Smooth muscle cell of the coronary artery (primary cell): Measurements from ENCODE around the gene CCL27. TPM values are rescaled to one million over a fixed set of nuclear protein-coding genes. Genes with fewer than 3 reads are reported as not detected.

Experiments
- total RNA-seq: library from RNA; depleted of rRNA; stranded (reverse); fragments of >200 nt; gene quantifications from 2 replicates; pipeline ENCODE4 v1.2.3, GENCODE V29; 2014; ENCODE audit warnings: low replicate concordance

The CCL27 gene
- total RNA-seq: 0.47 TPM in 1 of 2 replicates, not detected in the other

GRCh38 chr9:34662526-34663302 is at the start of gene CCL27:
Gene CCL27, minus strand, starts transcription at chr9:34662657. Its CDS starts 24 bp downstream, at chr9:34662633.

GRCh38 chr9:34710023-34710422 is 47.6 kb upstream of the CCL27 start, which contains the start of gene CCL21:
Gene CCL21, minus strand, starts transcription at chr9:34710136. Its CDS starts 70 bp downstream, at chr9:34710066.

GRCh38 chr9:34690983-34691935 is 28.8 kb upstream of the CCL27 start, which contains the start of gene CCL19:
Gene CCL19, minus strand, starts transcription at chr9:34691276. Its CDS starts 137 bp downstream, at chr9:34691139.

GRCh38 chr9:34651876-34652601 is 10.4 kb downstream of the CCL27 start, which contains the start of gene IL11RA:
Gene IL11RA, plus strand, starts transcription at chr9:34652185. Its CDS starts 3,033 bp downstream, at chr9:34655218.

GRCh38 chr9:34646211-34647083 is 16.0 kb downstream of the CCL27 start, which contains the start of gene GALT:
Gene GALT, plus strand, starts transcription at chr9:34646675. Its CDS starts 30 bp downstream, at chr9:34646705.

GRCh38 chr9:34637356-34638137 is 24.9 kb downstream of the CCL27 start, which contains the start of gene SIGMAR1:
Gene SIGMAR1, minus strand, starts transcription at chr9:34637787. Its CDS starts 90 bp downstream, at chr9:34637697.

GRCh38 chr9:34628656-34629490 is 33.6 kb downstream of the CCL27 start, which contains the start of gene ARID3C:
Gene ARID3C, minus strand, starts transcription at chr9:34629066. Its CDS starts 1,052 bp downstream, at chr9:34628014.

GRCh38 chr9:34620061-34620994 is 42.1 kb downstream of the CCL27 start, which contains the start of gene DCTN3:
Gene DCTN3, minus strand, starts transcription at chr9:34620495. Its CDS starts 31 bp downstream, at chr9:34620464.

Other genes with a start within 250 kb of the CCL27 start
- 3.0 and 5.7 TPM in 2 replicates for gene FAM219A, start 204.1 kb downstream of the CCL27 start, total RNA-seq
- gene DNAI1, start 203.9 kb downstream of the CCL27 start, total RNA-seq: not detected in 2 replicates
- 0.12 TPM in 1 of 2 replicates, not detected in the other for gene ENHO, start 139.7 kb downstream of the CCL27 start, total RNA-seq
- 0.12 TPM in 1 of 2 replicates, not detected in the other for gene CNTFR, start 72.9 kb downstream of the CCL27 start, total RNA-seq
- 11.1 and 20.6 TPM in 2 replicates for gene RPP25L, start 50.6 kb downstream of the CCL27 start, total RNA-seq
- gene DCTN3, start 42.2 kb downstream of the CCL27 start, total RNA-seq: 152 and 161 TPM in 2 replicates
- 0.08 TPM in 1 of 2 replicates, not detected in the other for gene ARID3C, start 33.6 kb downstream of the CCL27 start, total RNA-seq
- gene SIGMAR1, start 24.9 kb downstream of the CCL27 start, total RNA-seq: 40.1 and 41.3 TPM in 2 replicates
- 25.7 and 33.1 TPM in 2 replicates for gene GALT, start 16.0 kb downstream of the CCL27 start, total RNA-seq
- 16.5 and 23.9 TPM in 2 replicates for gene IL11RA, start 10.5 kb downstream of the CCL27 start, total RNA-seq
- not detected in 2 replicates for gene CCL19, start 28.6 kb upstream of the CCL27 start, total RNA-seq
- not detected in 2 replicates for gene CCL21, start 47.5 kb upstream of the CCL27 start, total RNA-seq